ENCODE results near the gene CTCF. TPM values are rescaled to one million over a fixed set of nuclear protein-coding genes. Genes with fewer than 3 reads are reported as not detected.

Gene CTCF
- total and polyA plus RNA-seq, 10 of the 15 experiments (the other 5 are each of a cell fraction or from before 2014, with no cell fraction given), result 9.1 to 55.0 (median 41.8) TPM

DNA sequence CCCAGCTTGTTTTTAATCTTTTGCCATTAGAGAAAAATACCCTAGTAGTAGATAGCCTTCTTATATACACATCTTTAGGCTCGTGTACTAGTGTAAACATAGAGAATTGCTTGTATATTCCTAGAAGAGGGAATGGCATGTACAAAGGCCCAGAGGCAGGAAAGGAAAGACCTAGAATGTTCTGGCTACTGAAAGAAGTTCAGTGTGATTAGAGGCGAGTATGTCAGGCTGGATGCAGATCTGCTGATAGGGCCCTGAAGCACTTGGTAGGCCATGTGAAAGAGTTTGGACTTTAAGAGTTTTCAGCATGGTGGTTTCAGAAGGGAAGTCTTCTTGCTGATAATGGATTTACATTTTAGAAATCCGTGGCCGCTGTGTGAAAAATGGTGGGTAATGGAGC lies 17.4 kb downstream of the CTCF start:
- H3K27me3 ChIP-seq (replicated peaks in 1 of 2; ENCODE audit: control insufficient read depth in 2 of 2, insufficient read depth in 2 of 2, low read length in 1 of 2), result no peaks in the 10 kb centered on the region
- ChIA-PET SMC1A (ENCODE audit: uncharacterized antibody, unreplicated experiment) (interaction anchor here (0.6 to 0.8 kb wide), 2 partner anchors 10 to 823 kb away, joined by 3 read pairs; no protein-coding TSS in a partner anchor), POLR2A (no interaction called here), CTCF (interaction anchor here (1.1 to 1.2 kb wide), 2 partner anchors 8 to 15 kb away, joined by 3 to 6 read pairs; no protein-coding TSS in a partner anchor), RAD21 (ENCODE audit: unreplicated experiment) (interaction anchor here (0.8 kb wide), 1 partner anchor 66 kb away, joined by 4 read pairs; no protein-coding TSS in a partner anchor)
- H2AFZ ChIP-seq (ENCODE audit: control insufficient read depth, low read depth, low read length), result no peak overlapping the region
- FAIRE-seq, result no peak
- no peak for ATAC-seq
- no peak overlapping the region for H3K4me3 ChIP-seq
- in situ Hi-C loops (cut with MboI), result no loop called here
- 87% methylated on average over 4 of the region's 4 CpGs for WGBS (ENCODE audit: insufficient coverage, insufficient replicate concordance, low lambda C conversion rate, missing lambda C conversion rate)
- no peak overlapping the region for H3K9ac ChIP-seq (ENCODE audit: control insufficient read depth, insufficient read depth, low read length)
- intact Hi-C loops (cut with micrococcal nuclease; ENCODE audit: unreplicated experiment), result no loop called here
- no peaks in the 10 kb centered on the region; the same call in 2 of the 3 replicates for H3K9me3 ChIP-seq (replicated peaks; ENCODE audit: control insufficient read depth, insufficient read depth, low read length)
- no peaks in the 10 kb centered on the region for H3K4me1 ChIP-seq (ENCODE audit: control insufficient read depth, insufficient read depth, low read length)
- TF ChIP-seq MEF2A (IDR thresholded peaks at IDR 0.05; ENCODE audit: insufficient read depth, low read depth, low read length), result no peak
- no peak for TF ChIP-seq SUPT20H (IDR thresholded peaks at IDR 0.05; ENCODE audit: borderline replicate concordance, control insufficient read depth, low read depth, low read length)
- no peak for TF ChIP-seq CBFB (IDR thresholded peaks at IDR 0.05; ENCODE audit: low read depth)
- no peak for TF ChIP-seq CHD1 (IDR thresholded peaks at IDR 0.05; ENCODE audit: low read depth, low read length)
- no peak overlapping the region for H3K27ac ChIP-seq (ENCODE audit: control insufficient read depth, insufficient read depth)
- H3K79me2 ChIP-seq (ENCODE audit: control insufficient read depth, insufficient read depth, low read length), result peaks cover 35% of the 10 kb centered on the region
- peaks cover 2 to 11% of the 10 kb centered on the region in 2 experiments for H3K36me3 ChIP-seq (ENCODE audit: control insufficient read depth in 2 of 2, insufficient read depth in 2 of 2, low read length in 1 of 2)
- BruUV-seq (replicated peaks), result TSS peak; percentile 52
- no peak overlapping the region for H3K4me2 ChIP-seq (ENCODE audit: control insufficient read depth, insufficient read depth)
- no peaks in the 10 kb centered on the region for H4K20me1 ChIP-seq (ENCODE audit: control insufficient read depth, insufficient read depth)
- no peak for DNase-seq (ENCODE audit: low read depth, low spot score)

DNA sequence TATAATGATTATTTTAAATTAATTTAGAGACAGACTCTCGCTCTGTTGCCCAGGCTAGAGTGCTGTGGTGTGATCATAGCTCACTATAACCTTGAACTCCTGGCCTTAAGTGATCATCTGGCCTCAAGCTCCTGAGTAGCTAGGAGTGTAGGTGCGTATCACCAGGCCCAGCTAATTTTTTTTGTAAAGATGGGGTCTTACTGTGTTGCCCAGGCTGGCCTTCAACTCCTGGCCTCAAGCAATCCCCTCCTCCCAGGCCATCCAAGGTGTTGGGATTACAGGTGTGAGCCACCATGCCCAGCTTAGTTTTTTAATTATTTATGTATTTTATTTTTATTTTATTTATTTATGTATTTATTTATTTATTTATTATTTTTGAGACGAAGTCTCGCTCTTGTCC lies 17.9 kb downstream of the CTCF start:
- no peaks in the 10 kb centered on the region for H4K20me1 ChIP-seq (ENCODE audit: control insufficient read depth, insufficient read depth)
- POLR2A ChIA-PET, result interaction anchor here (1.5 kb wide), 1 partner anchor 13 kb away, joined by 7 read pairs; no protein-coding TSS in a partner anchor
- H3K27ac ChIP-seq (ENCODE audit: control insufficient read depth, insufficient read depth), result no peak overlapping the region
- DNase-seq (ENCODE audit: low read depth, low spot score) (no peak), FAIRE-seq (no peak), ATAC-seq (no peak)
- no peak overlapping the region for H2AFZ ChIP-seq (ENCODE audit: control insufficient read depth, low read depth, low read length)
- RAD21 ChIA-PET (ENCODE audit: unreplicated experiment), result interaction anchor here (0.8 kb wide), 1 partner anchor 65 kb away, joined by 4 read pairs; no protein-coding TSS in a partner anchor
- H3K4me2 ChIP-seq (ENCODE audit: control insufficient read depth, insufficient read depth), result no peak overlapping the region
- H3K9me3 ChIP-seq (replicated peaks; ENCODE audit: control insufficient read depth, insufficient read depth, low read length), result no peaks in the 10 kb centered on the region; the same call in 2 of the 3 replicates
- peaks cover 0 to 7% of the 10 kb centered on the region in 2 experiments for H3K36me3 ChIP-seq (ENCODE audit: control insufficient read depth in 2 of 2, insufficient read depth in 2 of 2, low read length in 1 of 2)
- H3K27me3 ChIP-seq (replicated peaks in 1 of 2; ENCODE audit: control insufficient read depth in 2 of 2, insufficient read depth in 2 of 2, low read length in 1 of 2), result no peaks in the 10 kb centered on the region
- SMC1A ChIA-PET (ENCODE audit: uncharacterized antibody, unreplicated experiment), result interaction anchor here (0.8 kb wide), 1 partner anchor 10 kb away, joined by 3 read pairs; no protein-coding TSS in a partner anchor
- H3K4me3 ChIP-seq, result no peak overlapping the region
- H3K4me1 ChIP-seq (ENCODE audit: control insufficient read depth, insufficient read depth, low read length), result no peaks in the 10 kb centered on the region; the same call in 1 of the 2 replicates
- CTCF ChIA-PET, result interaction anchor here (0.7 to 1.2 kb wide), 2 partner anchors 9 to 59 kb away, joined by 3 to 6 read pairs; no protein-coding TSS in a partner anchor
- H3K9ac ChIP-seq (ENCODE audit: control insufficient read depth, insufficient read depth, low read length), result no peak overlapping the region
- intact Hi-C loops (cut with micrococcal nuclease; ENCODE audit: unreplicated experiment), result no loop called here
- WGBS (ENCODE audit: insufficient coverage, insufficient replicate concordance, low lambda C conversion rate, missing lambda C conversion rate), result 100% methylated on average over 4 of the region's 4 CpGs
- in situ Hi-C loops (cut with MboI), result no loop called here
- no TSS peak for BruUV-seq (replicated peaks)
- H3K79me2 ChIP-seq (ENCODE audit: control insufficient read depth, insufficient read depth, low read length), result peaks cover 40% of the 10 kb centered on the region
- no peak for TF ChIP-seq RAD51 (IDR thresholded peaks at IDR 0.05)
- TF ChIP-seq EP300 (IDR thresholded peaks at IDR 0.05; ENCODE audit: borderline replicate concordance in 1 of 2, control insufficient read depth in 1 of 2, low read depth in 2 of 2, low read length in 2 of 2), result no peak
- TF ChIP-seq EED (IDR thresholded peaks at IDR 0.05; ENCODE audit: low read depth), result no peak
- TF ChIP-seq, protein P1, sequence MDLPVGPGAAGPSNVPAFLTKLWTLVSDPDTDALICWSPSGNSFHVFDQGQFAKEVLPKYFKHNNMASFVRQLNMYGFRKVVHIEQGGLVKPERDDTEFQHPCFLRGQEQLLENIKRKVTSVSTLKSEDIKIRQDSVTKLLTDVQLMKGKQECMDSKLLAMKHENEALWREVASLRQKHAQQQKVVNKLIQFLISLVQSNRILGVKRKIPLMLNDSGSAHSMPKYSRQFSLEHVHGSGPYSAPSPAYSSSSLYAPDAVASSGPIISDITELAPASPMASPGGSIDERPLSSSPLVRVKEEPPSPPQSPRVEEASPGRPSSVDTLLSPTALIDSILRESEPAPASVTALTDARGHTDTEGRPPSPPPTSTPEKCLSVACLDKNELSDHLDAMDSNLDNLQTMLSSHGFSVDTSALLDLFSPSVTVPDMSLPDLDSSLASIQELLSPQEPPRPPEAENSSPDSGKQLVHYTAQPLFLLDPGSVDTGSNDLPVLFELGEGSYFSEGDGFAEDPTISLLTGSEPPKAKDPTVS (IDR thresholded peaks at IDR 0.05; ENCODE audit: low read depth, low read length), result no peak
- TF ChIP-seq JUNB (IDR thresholded peaks at IDR 0.05), result no peak
- TF ChIP-seq ZNF274 (IDR thresholded peaks at IDR 0.05; ENCODE audit: insufficient read depth, insufficient read length), result no peak
- TF ChIP-seq SIN3A (IDR thresholded peaks at IDR 0.05; ENCODE audit: low read depth, low read length), result no peak
- TF ChIP-seq NFYA (IDR thresholded peaks at IDR 0.05; ENCODE audit: borderline replicate concordance, low read depth, low read length), result no peak
- TF ChIP-seq CREM (IDR thresholded peaks at IDR 0.05; ENCODE audit: low read depth), result no peak
- TF ChIP-seq MXI1 (IDR thresholded peaks at IDR 0.05; ENCODE audit: low read depth, low read length), result no peak
- no peak for TF ChIP-seq KDM1A (IDR thresholded peaks at IDR 0.05; ENCODE audit: borderline replicate concordance)
- TF ChIP-seq, protein P2, sequence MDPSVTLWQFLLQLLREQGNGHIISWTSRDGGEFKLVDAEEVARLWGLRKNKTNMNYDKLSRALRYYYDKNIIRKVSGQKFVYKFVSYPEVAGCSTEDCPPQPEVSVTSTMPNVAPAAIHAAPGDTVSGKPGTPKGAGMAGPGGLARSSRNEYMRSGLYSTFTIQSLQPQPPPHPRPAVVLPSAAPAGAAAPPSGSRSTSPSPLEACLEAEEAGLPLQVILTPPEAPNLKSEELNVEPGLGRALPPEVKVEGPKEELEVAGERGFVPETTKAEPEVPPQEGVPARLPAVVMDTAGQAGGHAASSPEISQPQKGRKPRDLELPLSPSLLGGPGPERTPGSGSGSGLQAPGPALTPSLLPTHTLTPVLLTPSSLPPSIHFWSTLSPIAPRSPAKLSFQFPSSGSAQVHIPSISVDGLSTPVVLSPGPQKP (IDR thresholded peaks at IDR 0.05; ENCODE audit: low read depth, low read length), result no peak
